GM12801 (cell line): Measurements from ENCODE around the gene PEX14.

Source experiments
- CTCF ChIP-seq: IDR thresholded peaks from one replicate; pipeline ENCODE4 v1.5.1; 2011; ENCODE audit warnings: control low read depth; ENCODE audit not compliant: insufficient read length; ENCODE audit errors: extremely low read depth

The PEX14 gene

GRCh38 chr1:10663678-10664035 is 188.9 kb downstream of the PEX14 start:
- no peak for TF ChIP-seq CTCF

- no peak for TF ChIP-seq CTCF
Observed at GRCh38 chr1:10664251-10664650, 189.5 kb downstream of the PEX14 start.

GRCh38 chr1:10665226-10665625 is 190.5 kb downstream of the PEX14 start:
- TF ChIP-seq CTCF = no peak

GRCh38 chr1:10665930-10666850 is 191.4 kb downstream of the PEX14 start:
- TF ChIP-seq CTCF = no peak

- no peak for TF ChIP-seq CTCF
Observed at GRCh38 chr1:10667861-10668761, 193.4 kb downstream of the PEX14 start.

GRCh38 chr1:10669570-10669969 is 194.8 kb downstream of the PEX14 start:
- TF ChIP-seq CTCF = no peak

GRCh38 chr1:10670190-10670589 is 195.4 kb downstream of the PEX14 start:
- TF ChIP-seq CTCF = no peak
